Activated T-helper 1 cell treated with anti-CD3 and anti-CD28 coated beads, Interleukin-12 subunit alpha, Interleukin-12 subunit beta, Interleukin-2, Interleukin-4 antibody, amounts not matched to agents 30 ng/mL and 10 ng/mL and 1 ng/mL, durations not matched to agents 14 hours and 24 hours and 36 hours (primary cell): ENCODE results near the gene MLLT3. TPM values are rescaled to one million over a fixed set of nuclear protein-coding genes. Genes with fewer than 3 reads are reported as not detected.
"Not testable (repeated sequence)": the region's sequence is repeated elsewhere in the genome, so short reads cannot be mapped to it uniquely, and the experiment has no call there.

ENCODE experiments used
- DNase-seq: peaks from one replicate; pipeline ENCODE4 v3.0.0; 2021; ENCODE audit warnings: low spot score
- H3K27ac Mint-ChIP-seq: one replicate; pipeline ENCODE4 v1.8.0; 2021; ENCODE audit warnings: mild to moderate bottlenecking, mixed read lengths
- H3K27me3 Mint-ChIP-seq: one replicate; pipeline ENCODE4 v1.8.0; 2022; ENCODE audit warnings: mild to moderate bottlenecking, moderate library complexity, mixed read lengths; ENCODE audit not compliant: insufficient read depth
- H3K36me3 Mint-ChIP-seq: one replicate; pipeline ENCODE4 v1.8.0; 2021; ENCODE audit warnings: low read depth, mixed read lengths
- H3K4me1 Mint-ChIP-seq: one replicate; pipeline ENCODE4 v1.8.0; 2021; ENCODE audit warnings: low read depth, mixed read lengths
- H3K4me3 Mint-ChIP-seq: one replicate; pipeline ENCODE4 v1.8.0; 2021; ENCODE audit warnings: mild to moderate bottlenecking, moderate library complexity, mixed read lengths
- H3K9me3 Mint-ChIP-seq: one replicate; pipeline ENCODE4 v1.8.0; 2021; ENCODE audit warnings: mixed read lengths
- intact Hi-C: fragments of 100-400 bp; cut with micrococcal nuclease; formaldehyde crosslinking; loops from one replicate; pipeline ENCODE4 v1.15.1; 2024
- total RNA-seq: library from RNA; stranded (reverse); gene quantifications from 2 replicates; pipeline ENCODE4 v1.2.3, GENCODE V29; 2022

The MLLT3 gene
- 33.8 and 36.4 TPM in 2 replicates for total RNA-seq

DNA sequence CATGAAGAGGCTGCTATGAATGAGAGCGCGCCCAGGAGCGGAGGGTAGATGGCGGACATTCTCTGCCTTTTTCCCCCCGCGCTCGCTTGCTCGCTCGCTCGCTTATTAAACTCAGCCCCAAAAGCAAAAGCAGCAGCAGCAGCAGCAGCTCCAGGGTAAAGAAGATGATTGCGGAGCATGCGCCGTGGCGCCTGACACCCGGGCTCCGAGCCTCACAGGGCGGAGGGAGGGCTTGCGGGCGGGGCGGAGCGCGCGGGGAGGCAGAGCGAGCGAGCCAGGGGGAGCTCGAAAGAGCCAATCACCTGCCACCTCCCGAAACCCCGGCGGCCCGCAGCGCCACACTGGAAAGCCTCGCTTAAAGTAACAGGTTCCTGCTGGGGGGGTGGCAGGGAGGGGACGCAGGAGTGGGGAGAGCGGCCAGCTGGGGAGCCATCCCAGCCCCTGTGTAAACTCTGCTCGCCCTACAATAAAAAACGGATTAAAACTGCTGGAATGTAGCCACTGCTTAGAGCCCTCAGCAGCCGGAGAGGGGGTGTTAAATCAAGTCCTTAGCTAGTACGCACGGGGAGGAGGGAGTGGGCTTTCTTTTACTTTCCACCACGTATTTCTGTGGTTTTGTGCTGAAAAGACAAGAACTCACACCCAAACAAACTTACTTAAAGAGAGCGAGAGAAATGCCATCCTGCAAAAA lies at the start of gene MLLT3:
TSS of gene MLLT3 (minus strand) at position 170 of the 691 bp plus-strand sequence.
- Mint-ChIP-seq H3K4me3 (peak within 1 kb of the TSS; percentile 88), H3K27me3 (no peaks in the 10 kb centered on the region), H3K4me1 (peaks cover 52% of the 10 kb centered on the region), H3K9me3 (no peaks in the 10 kb centered on the region), H3K27ac (peak within 1 kb of the TSS; percentile 99), H3K36me3 (peaks cover 19% of the 10 kb centered on the region)
- intact Hi-C loops, result loop anchor here (1.0 to 10.0 kb wide), 24 partner anchors 21 to 1440 kb away; partner anchors contain the start of genes FOCAD, HACD4 and RPS6
- peak; percentile 97 for DNase-seq

DNA sequence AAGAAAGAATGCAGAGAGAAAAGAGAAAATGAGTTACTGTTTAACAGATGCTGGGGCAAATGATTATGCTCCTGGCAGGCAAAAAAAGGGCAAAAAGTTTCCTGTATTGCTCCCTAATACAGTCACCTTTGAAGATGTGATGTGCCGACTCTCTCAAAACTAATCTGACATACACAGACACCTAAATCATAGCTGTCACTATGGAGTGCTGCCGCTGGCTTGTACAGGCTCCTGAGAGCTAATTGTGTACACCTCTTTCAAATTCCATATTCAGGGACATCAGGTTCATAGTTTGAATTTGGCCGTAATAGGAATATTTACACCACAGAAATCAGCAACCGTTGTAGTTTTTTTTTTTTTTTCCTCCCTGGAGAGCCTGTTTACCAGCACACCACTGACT lies 49.3 kb upstream of the MLLT3 start:
- Mint-ChIP-seq H3K4me1 (no peaks in the 10 kb centered on the region), H3K27ac (no peak overlapping the region), H3K36me3 (peaks cover 6% of the 10 kb centered on the region), H3K4me3 (no peak overlapping the region), H3K27me3 (peaks cover 4% of the 10 kb centered on the region), H3K9me3 (no peaks in the 10 kb centered on the region)
- intact Hi-C loops, result no loop called here
- DNase-seq, result no peak

DNA sequence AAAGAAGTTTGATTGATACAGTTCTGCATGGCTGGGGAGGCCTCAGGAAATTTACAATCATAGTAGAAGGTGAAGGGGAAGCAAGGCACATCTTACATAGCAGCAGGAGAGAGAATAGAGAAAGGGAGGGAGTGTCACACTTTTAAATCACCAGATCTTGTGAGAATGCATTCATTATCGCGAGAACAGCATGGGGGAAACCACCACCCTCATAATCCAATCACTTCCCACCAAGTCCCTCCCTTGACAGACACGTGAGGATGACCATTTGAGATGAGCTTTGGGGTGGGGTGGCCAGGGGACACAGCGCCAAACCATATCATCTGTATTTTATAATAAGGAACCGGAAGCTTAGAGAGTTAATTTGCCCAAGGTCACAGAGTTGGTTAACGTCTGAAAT lies 48.1 kb upstream of the MLLT3 start:
- Mint-ChIP-seq H3K27ac (no peak overlapping the region), H3K36me3 (peaks cover 4% of the 10 kb centered on the region), H3K4me3 (no peak overlapping the region), H3K4me1 (no peaks in the 10 kb centered on the region), H3K9me3 (no peaks in the 10 kb centered on the region), H3K27me3 (peaks cover 6% of the 10 kb centered on the region)
- no peak for DNase-seq
- intact Hi-C loops, result no loop called here

DNA sequence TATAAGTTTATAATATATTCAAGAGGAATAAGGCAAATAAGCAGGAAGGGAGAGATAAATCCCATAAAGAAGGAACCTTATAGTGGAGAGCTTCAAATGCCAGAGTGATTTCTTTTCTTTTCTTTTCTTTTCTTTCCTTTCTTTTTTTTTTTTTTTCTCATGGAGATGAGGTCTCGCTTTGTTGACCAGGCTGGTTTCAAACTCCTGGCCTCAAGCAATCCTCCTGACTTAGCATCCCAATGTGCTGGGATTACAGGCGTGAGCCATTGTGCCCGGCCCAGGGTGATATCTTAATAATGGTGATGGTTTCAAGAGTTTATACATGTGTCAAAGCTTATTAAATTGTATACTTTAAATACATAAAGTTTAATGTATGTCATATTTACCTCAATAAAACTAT lies 42.2 kb upstream of the MLLT3 start:
- Mint-ChIP-seq H3K27me3 (peaks cover 12% of the 10 kb centered on the region), H3K27ac (no peak overlapping the region), H3K36me3 (no peaks in the 10 kb centered on the region), H3K9me3 (no peaks in the 10 kb centered on the region), H3K4me1 (no peaks in the 10 kb centered on the region), H3K4me3 (no peak overlapping the region)
- intact Hi-C loops, result no loop called here
- DNase-seq, result no peak

DNA sequence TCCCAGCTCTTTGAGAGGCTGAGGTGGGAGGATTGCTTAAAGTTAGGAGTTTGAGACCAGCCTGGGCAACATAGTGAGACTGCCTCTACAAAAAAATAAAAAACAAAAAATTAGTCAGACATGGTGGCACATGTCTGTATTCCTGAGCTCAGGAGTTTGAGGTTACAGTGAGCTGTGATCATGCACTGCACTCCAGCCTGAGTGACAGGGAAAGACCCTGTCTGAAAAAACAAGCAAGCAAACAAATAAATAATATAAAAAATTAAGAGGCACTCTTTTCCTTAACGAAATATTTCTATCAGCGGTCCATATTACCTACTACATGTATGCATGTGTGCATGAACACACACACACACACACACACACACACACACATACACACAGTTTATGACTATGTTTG lies 40.8 kb upstream of the MLLT3 start:
- H3K9me3 Mint-ChIP-seq, result no peaks in the 10 kb centered on the region
- peaks cover 12% of the 10 kb centered on the region for H3K27me3 Mint-ChIP-seq
- no peak overlapping the region for H3K27ac Mint-ChIP-seq
- H3K36me3 Mint-ChIP-seq, result no peaks in the 10 kb centered on the region
- DNase-seq, result no peak
- intact Hi-C loops, result no loop called here
- no peak overlapping the region for H3K4me3 Mint-ChIP-seq
- H3K4me1 Mint-ChIP-seq, result no peaks in the 10 kb centered on the region

DNA sequence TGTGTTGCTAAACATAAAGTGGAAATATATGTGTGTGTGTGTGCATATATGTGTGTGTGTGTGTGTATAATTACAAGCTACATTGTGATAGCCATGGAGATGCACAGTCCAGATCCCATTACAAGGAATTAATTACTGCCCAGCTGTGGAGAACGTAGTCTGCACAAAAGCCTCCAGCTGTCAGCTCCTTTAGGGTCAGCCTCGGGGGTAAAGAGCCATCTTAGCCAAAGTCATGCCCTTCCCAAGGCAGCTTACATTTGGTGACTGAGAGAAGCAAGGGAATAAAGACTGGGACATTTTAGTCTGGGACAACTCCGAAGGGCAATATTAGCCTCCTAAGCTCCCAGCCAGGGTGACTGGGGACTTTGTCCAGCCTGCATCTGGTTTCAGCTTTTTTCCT lies 39.9 kb upstream of the MLLT3 start:
- DNase-seq, result no peak

DNA sequence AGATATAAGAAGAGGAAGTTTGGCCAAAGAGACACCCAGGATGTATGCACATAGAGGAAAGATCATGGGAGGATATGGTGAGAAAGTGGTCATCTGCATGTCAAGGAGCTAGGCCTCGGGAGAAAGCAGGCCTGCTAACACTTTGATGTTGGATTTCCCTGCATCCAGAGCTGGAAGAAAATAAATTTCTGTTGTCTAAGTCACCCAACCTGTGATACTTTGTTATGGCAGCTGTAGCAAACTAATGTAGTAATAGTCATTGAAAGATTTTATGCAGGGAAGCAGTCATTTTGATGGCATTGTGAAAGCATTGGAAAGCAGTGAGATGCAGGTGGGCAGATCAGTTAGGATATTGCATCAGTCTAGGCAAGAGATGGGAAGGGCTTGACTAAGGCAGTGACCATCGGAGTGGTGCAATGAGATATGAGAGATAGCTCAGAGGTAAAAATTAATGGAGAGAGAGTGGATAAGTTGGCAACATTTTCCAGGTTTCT lies 37.2 kb upstream of the MLLT3 start:
- no peak overlapping the region for H3K4me3 Mint-ChIP-seq
- no peaks in the 10 kb centered on the region for H3K9me3 Mint-ChIP-seq
- H3K4me1 Mint-ChIP-seq, result no peaks in the 10 kb centered on the region
- H3K27me3 Mint-ChIP-seq, result peaks cover 3% of the 10 kb centered on the region
- H3K36me3 Mint-ChIP-seq, result no peaks in the 10 kb centered on the region
- DNase-seq, result no peak
- intact Hi-C loops, result loop anchor here (2.0 kb wide), 1 partner anchor 23 kb away; no protein-coding TSS in a partner anchor
- no peak overlapping the region for H3K27ac Mint-ChIP-seq

More for the DNA sequence above, 39.9 kb upstream of the MLLT3 start:
- Mint-ChIP-seq H3K4me3 (no peak overlapping the region), H3K27me3 (peaks cover 9% of the 10 kb centered on the region), H3K27ac (no peak overlapping the region), H3K9me3 (no peaks in the 10 kb centered on the region), H3K4me1 (no peaks in the 10 kb centered on the region), H3K36me3 (no peaks in the 10 kb centered on the region)
- intact Hi-C loops, result no loop called here

DNA sequence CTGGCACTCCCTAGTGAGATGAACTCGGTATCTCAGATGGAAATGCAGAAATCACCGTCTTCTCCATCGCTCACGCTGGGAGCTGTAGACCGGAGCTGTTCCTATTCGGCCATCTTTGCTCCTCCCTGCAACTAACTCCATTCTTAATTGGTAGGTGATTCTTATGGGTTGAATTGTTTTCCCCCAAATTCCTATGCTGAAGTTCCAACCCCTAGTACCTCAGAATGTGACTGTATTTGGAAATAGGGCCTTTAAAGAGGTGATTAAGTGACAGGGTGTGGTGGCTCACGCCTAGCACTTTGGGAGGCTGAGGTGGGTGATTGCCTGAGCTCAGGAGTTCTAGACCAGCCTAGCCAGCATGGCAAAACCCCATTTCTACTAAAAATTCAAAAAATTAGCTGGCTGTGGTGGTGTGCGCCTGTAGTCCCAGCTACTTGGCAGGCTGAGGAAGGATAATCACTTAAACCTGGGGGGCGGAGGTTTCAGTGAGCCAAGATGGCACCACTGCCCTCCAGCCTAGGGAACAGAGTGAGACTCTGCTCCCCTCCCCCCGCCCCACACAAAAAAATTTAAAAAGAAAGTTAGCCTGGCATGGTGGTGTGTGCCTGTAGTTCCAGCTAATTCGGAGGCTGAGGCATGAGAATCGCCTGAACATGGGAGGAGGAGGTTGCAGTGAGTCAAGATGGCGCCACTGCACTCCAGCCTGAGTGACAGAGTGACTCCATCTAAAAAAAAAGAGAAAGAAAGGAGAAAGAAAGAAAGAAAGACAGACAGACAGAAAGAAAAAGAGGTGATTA lies 36.6 kb upstream of the MLLT3 start:
- intact Hi-C loops, result loop anchor here (2.0 kb wide), 1 partner anchor 24 kb away; no protein-coding TSS in a partner anchor
- Mint-ChIP-seq H3K27ac (peak overlapping the region; percentile 71), H3K36me3 (no peaks in the 10 kb centered on the region), H3K27me3 (peaks cover 3% of the 10 kb centered on the region), H3K4me1 (no peaks in the 10 kb centered on the region), H3K9me3 (no peaks in the 10 kb centered on the region), H3K4me3 (no peak overlapping the region)
- no peak for DNase-seq

DNA sequence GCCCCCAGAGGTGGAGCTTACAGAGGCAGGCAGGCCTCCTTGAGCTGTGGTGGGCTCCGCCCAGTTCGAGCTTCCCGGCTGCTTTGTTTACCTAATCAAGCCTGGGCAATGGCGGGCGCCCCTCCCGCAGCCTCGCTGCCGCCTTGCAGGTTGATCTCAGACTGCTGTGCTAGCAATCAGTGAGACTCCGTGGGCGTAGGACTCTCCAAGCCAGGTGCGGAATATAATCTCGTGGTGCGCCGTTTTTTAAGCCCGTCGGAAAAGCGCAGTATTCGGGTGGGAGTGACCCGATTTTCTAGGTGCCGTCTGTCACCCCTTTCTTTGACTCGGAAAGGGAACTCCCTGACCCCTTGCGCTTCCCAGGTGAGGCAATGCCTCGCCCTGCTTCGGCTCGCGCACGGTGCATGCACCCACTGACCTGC lies 36.0 kb upstream of the MLLT3 start:
- H3K4me1 Mint-ChIP-seq, H3K9me3 Mint-ChIP-seq, H3K4me3 Mint-ChIP-seq, H3K36me3 Mint-ChIP-seq, H3K27me3 Mint-ChIP-seq: not testable (repeated sequence)
- intact Hi-C loops, result loop anchor here (2.0 kb wide), 1 partner anchor 25 kb away; no protein-coding TSS in a partner anchor
- peak; percentile 30 for DNase-seq
- peak overlapping the region; percentile 71 for H3K27ac Mint-ChIP-seq

DNA sequence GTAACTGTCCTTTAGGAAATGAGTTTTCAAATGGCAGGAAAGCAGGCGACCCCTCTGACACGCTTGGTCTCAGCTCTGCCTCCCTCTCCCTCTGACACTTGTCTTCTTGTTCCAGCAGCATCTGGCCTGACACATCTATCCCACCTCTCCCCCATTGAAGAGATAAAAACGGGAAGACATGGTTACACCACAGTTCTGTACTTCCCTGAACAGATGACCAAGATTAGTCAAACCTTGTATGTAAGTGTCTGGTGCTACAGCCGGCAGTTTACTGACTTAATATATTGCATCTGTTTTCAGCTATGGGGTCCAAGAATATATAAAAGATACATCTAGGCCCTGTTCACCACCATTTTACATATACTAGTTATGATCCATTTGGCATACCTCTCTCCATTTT lies 29.6 kb upstream of the MLLT3 start:
- Mint-ChIP-seq H3K4me1 (no peaks in the 10 kb centered on the region), H3K36me3 (no peaks in the 10 kb centered on the region), H3K27ac (no peak overlapping the region), H3K4me3 (no peak overlapping the region), H3K27me3 (peaks cover 12% of the 10 kb centered on the region), H3K9me3 (no peaks in the 10 kb centered on the region)
- DNase-seq, result no peak
- intact Hi-C loops, result no loop called here

DNA sequence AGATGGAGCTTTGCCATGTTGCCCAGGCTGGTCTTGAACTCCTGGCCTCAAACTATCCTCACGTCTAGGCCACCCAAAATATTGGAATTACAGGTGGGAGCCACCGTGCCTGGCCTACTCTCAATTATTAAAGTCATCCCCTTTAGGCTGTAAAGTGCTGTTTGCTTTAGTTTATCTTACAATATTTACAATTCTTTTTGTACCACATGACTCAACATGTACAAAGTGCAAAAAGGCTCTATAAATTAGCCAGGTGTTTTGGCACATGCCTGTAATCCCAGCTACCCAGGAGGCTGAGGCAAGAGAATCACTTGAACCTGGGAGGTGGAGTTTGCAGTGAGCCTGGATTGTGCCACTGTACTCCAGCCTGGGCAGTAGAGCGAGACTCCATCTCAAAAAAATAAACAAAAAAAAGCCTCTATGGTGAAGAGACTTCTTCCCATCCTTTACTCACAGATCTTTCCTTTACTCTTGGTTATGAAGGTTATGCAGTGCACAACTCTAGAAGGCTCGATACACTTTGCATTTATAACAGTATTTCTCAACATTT lies 28.5 kb upstream of the MLLT3 start:
- Mint-ChIP-seq H3K4me3 (no peak overlapping the region), H3K27me3 (peaks cover 17% of the 10 kb centered on the region), H3K9me3 (no peaks in the 10 kb centered on the region), H3K4me1 (no peaks in the 10 kb centered on the region), H3K27ac (no peak overlapping the region), H3K36me3 (no peaks in the 10 kb centered on the region)
- intact Hi-C loops, result no loop called here
- no peak for DNase-seq

DNA sequence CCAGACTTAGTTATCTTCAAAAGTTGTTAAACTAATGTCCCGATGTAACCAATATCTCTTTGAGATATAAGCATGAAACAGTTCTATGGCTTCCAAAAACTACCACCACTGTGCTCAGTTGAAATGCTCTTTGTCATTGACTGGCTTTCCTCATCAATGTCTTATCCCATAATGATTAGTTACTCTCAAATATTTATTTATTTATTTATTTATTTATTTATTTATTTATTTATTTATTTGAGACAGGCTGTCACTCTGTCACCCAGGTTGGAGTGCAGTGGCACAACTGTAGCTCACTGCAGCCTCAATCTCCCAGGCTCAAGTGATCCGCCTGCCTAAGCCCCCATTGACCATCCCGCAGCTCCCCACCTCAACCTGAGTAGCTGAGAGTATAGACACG lies 28.0 kb upstream of the MLLT3 start:
- no peak for DNase-seq
- Mint-ChIP-seq H3K36me3 (no peaks in the 10 kb centered on the region), H3K4me3 (no peak overlapping the region), H3K27ac (no peak overlapping the region), H3K4me1 (no peaks in the 10 kb centered on the region), H3K27me3 (peaks cover 17% of the 10 kb centered on the region), H3K9me3 (no peaks in the 10 kb centered on the region)
- intact Hi-C loops, result no loop called here

DNA sequence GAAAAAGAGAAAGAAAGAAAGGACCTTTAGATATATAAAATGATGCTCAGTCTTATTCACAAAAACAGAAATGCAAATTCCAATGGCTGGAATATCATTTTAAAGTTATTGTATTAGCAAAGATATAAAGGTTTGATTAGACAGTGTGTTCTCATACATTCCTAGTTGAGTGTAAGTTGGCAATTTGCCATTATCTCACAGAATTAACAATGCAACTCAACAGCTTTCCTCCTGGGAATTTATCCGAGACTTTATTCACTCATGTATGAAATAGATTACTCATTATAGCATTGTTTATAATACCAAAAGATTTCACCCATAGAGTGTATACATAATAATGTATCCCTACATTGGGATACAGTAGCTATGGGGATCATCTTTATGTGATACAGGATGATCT lies 27.1 kb upstream of the MLLT3 start:
- H3K27me3 Mint-ChIP-seq, result peaks cover 17% of the 10 kb centered on the region
- H3K4me3 Mint-ChIP-seq, result no peak overlapping the region
- intact Hi-C loops, result no loop called here
- no peak for DNase-seq
- no peaks in the 10 kb centered on the region for H3K9me3 Mint-ChIP-seq
- no peak overlapping the region for H3K27ac Mint-ChIP-seq
- H3K4me1 Mint-ChIP-seq, result no peaks in the 10 kb centered on the region
- H3K36me3 Mint-ChIP-seq, result no peaks in the 10 kb centered on the region
